Measurements from ENCODE around the gene CR1. TPM values are rescaled to one million over a fixed set of nuclear protein-coding genes. Genes with fewer than 3 reads are reported as not detected.

CR1 gene
- total and polyA plus RNA-seq, 7 experiments from 2014 or later = 0.19 to 50.1 (median 4.3) TPM

DNA sequence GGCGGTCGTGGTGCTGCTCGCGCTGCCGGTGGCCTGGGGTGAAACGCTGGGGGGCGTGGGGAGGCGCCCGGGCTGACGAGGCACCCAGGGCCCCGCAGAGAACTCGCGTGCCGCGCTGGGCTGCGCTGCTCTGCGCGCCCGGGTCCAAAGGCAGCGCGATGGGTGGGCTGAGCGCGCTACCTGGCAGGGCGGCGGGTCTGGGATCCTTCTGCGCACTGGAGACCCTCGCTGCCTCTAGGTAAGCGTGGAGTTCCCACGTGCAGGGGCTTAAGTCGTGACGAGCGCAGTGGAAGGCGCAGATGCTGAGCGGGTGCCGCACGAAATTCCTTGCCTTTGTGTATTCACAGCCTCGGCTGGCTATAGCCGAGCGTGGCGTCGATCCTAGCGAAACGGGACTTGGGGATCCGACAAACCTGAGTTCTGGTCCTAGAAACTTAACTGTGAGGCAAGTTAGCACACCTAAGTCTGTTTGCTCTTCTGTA lies 173.6 kb downstream of the CR1 start:
- POLR2A ChIA-PET = no interaction called here

GRCh38 chr1:207670192-207670591 lies 174.2 kb downstream of the CR1 start:
- intact Hi-C loops (cut with micrococcal nuclease) = no loop called here
- H3K9me3 Mint-ChIP-seq = peaks cover 0 to 25% (median 9%) of the 10 kb centered on the region in 11 donors
- ATAC-seq = no peak
- Histone ChIP-seq H3K4me1 (ENCODE audit: control insufficient read depth in 2 of 2, insufficient read depth in 2 of 2, low read length in 2 of 2) (no peaks in the 10 kb centered on the region), H3K4me3 (ENCODE audit: low read length) (no peak overlapping the region), H3K9me3 (ENCODE audit: control insufficient read depth in 2 of 3, low read length in 3 of 3) (no peaks in the 10 kb centered on the region), H3K27ac (ENCODE audit: low read depth, low read length) (no peak overlapping the region), H3K27me3 (ENCODE audit: control insufficient read depth in 2 of 2, insufficient read depth in 2 of 2, low read length in 2 of 2) (peaks cover 3 to 8% of the 10 kb centered on the region in 2 donors), H3K36me3 (ENCODE audit: control insufficient read depth in 2 of 3, insufficient read depth in 3 of 3, low read length in 3 of 3) (no peaks in the 10 kb centered on the region)
- DNase-seq = no peak
- H3K27me3 Mint-ChIP-seq = peaks cover 64 to 77% (median 72%) of the 10 kb centered on the region in 5 donors
- ChIA-PET CTCF (no interaction called here), POLR2A (no interaction called here)
- peaks cover 0 to 8% (median 0%) of the 10 kb centered on the region in 5 donors for H3K36me3 Mint-ChIP-seq
- peaks cover 0 to 4% (median 0%) of the 10 kb centered on the region in 7 donors for H3K4me1 Mint-ChIP-seq
- H3K27ac Mint-ChIP-seq = no peak overlapping the region
- H3K4me3 Mint-ChIP-seq = peak overlapping the region in 2 of 10 donors; percentile 21 to 42

More for the DNA sequence above, 173.6 kb downstream of the CR1 start:
- intact Hi-C loops (cut with micrococcal nuclease) = no loop called here
- Histone ChIP-seq H3K4me3 (ENCODE audit: low read length) (no peak overlapping the region), H3K9me3 (ENCODE audit: control insufficient read depth in 2 of 3, low read length in 3 of 3) (no peaks in the 10 kb centered on the region), H3K4me1 (ENCODE audit: control insufficient read depth in 2 of 2, insufficient read depth in 2 of 2, low read length in 2 of 2) (no peaks in the 10 kb centered on the region), H3K36me3 (ENCODE audit: control insufficient read depth in 2 of 3, insufficient read depth in 3 of 3, low read length in 3 of 3) (no peaks in the 10 kb centered on the region), H3K27ac (ENCODE audit: low read depth, low read length) (no peak overlapping the region), H3K27me3 (ENCODE audit: control insufficient read depth in 2 of 2, insufficient read depth in 2 of 2, low read length in 2 of 2) (peaks cover 3 to 11% of the 10 kb centered on the region in 2 donors)
- DNase-seq (no peak), ATAC-seq (no peak)
- CTCF ChIA-PET = no interaction called here
- H3K4me3 Mint-ChIP-seq = peak overlapping the region in 3 of 10 donors; percentile 11 to 42 (median 21)
- H3K36me3 Mint-ChIP-seq = peaks cover 0 to 8% (median 0%) of the 10 kb centered on the region in 5 donors
- H3K27ac Mint-ChIP-seq = no peak overlapping the region
- H3K9me3 Mint-ChIP-seq = peaks cover 0 to 25% (median 9%) of the 10 kb centered on the region in 11 donors
- H3K4me1 Mint-ChIP-seq = peaks cover 0 to 4% (median 0%) of the 10 kb centered on the region in 7 donors
- peaks cover 63 to 78% (median 73%) of the 10 kb centered on the region in 5 donors for H3K27me3 Mint-ChIP-seq

GRCh38 chr1:207670997-207671396 lies 175.0 kb downstream of the CR1 start:
- no peaks in the 10 kb centered on the region for H3K9me3 ChIP-seq (ENCODE audit: control insufficient read depth in 2 of 3, low read length in 3 of 3)
- Mint-ChIP-seq H3K4me3 (no peak overlapping the region), H3K9me3 (peaks cover 0 to 20% (median 9%) of the 10 kb centered on the region in 11 donors), H3K4me1 (peaks cover 0 to 4% (median 0%) of the 10 kb centered on the region in 7 donors), H3K27me3 (peaks cover 59 to 78% (median 70%) of the 10 kb centered on the region in 5 donors), H3K36me3 (peaks cover 0 to 8% (median 0%) of the 10 kb centered on the region in 5 donors), H3K27ac (no peak overlapping the region)
- no peaks in the 10 kb centered on the region for H3K36me3 ChIP-seq (ENCODE audit: control insufficient read depth in 2 of 3, insufficient read depth in 3 of 3, low read length in 3 of 3)
- H3K4me3 ChIP-seq (ENCODE audit: low read length) = no peak overlapping the region
- no peak overlapping the region for H3K27ac ChIP-seq (ENCODE audit: low read depth, low read length)
- ATAC-seq = no peak
- ChIA-PET POLR2A (no interaction called here), CTCF (no interaction called here)
- intact Hi-C loops (cut with micrococcal nuclease) = no loop called here
- peaks cover 3 to 7% of the 10 kb centered on the region in 2 donors for H3K27me3 ChIP-seq (ENCODE audit: control insufficient read depth in 2 of 2, insufficient read depth in 2 of 2, low read length in 2 of 2)
- DNase-seq = no peak
- no peaks in the 10 kb centered on the region for H3K4me1 ChIP-seq (ENCODE audit: control insufficient read depth in 2 of 2, insufficient read depth in 2 of 2, low read length in 2 of 2)

- POLR2A ChIA-PET = no interaction called here
- H3K27me3 Mint-ChIP-seq = peaks cover 44 to 65% (median 54%) of the 10 kb centered on the region in 5 donors
- H3K27me3 ChIP-seq (ENCODE audit: control insufficient read depth in 2 of 2, insufficient read depth in 2 of 2, low read length in 2 of 2) = peaks cover 3 to 5% of the 10 kb centered on the region in 2 donors
Observed at GRCh38 chr1:207672522-207673130, 176.7 kb downstream of the CR1 start.

DNA sequence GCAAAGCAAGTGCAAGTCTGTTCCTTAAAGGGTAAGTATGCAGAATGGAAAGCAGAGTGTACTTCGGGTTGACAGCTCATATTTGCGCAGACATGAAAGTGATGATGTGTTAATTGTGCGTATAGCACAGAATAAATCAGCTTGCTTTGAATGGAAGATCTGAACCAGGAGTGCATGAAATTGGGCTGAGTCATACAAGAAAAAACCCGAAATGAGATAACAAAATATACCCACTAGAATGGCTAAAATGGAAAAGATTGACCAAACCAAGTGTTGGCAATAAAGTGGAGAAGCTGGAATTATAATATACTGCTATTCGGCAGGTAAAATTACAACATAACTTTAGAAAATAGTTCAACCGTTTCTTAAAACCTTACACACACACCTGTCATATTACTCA lies 177.4 kb downstream of the CR1 start:
- DNase-seq (no peak), ATAC-seq (no peak)
- no peaks in the 10 kb centered on the region for H3K9me3 Mint-ChIP-seq
- H3K27ac ChIP-seq (ENCODE audit: low read depth, low read length) = no peak overlapping the region
- H3K27ac Mint-ChIP-seq = no peak overlapping the region
- no peaks in the 10 kb centered on the region for H3K9me3 ChIP-seq (ENCODE audit: control insufficient read depth in 2 of 3, low read length in 3 of 3)
- no peak overlapping the region for H3K4me3 ChIP-seq (ENCODE audit: low read length)
- no peak overlapping the region for H3K4me3 Mint-ChIP-seq
- no peaks in the 10 kb centered on the region for H3K36me3 ChIP-seq (ENCODE audit: control insufficient read depth in 2 of 3, insufficient read depth in 3 of 3, low read length in 3 of 3)
- H3K27me3 ChIP-seq (ENCODE audit: control insufficient read depth in 2 of 2, insufficient read depth in 2 of 2, low read length in 2 of 2) = peaks cover 0 to 3% of the 10 kb centered on the region in 2 donors
- ChIA-PET POLR2A (no interaction called here), CTCF (no interaction called here)
- H3K4me1 ChIP-seq (ENCODE audit: control insufficient read depth in 2 of 2, insufficient read depth in 2 of 2, low read length in 2 of 2) = no peaks in the 10 kb centered on the region
- intact Hi-C loops (cut with micrococcal nuclease) = no loop called here
- peaks cover 0 to 4% (median 0%) of the 10 kb centered on the region in 7 donors for H3K4me1 Mint-ChIP-seq
- H3K27me3 Mint-ChIP-seq = peaks cover 38 to 59% (median 47%) of the 10 kb centered on the region in 5 donors
- no peaks in the 10 kb centered on the region for H3K36me3 Mint-ChIP-seq

More at GRCh38 chr1:207672522-207673130, 176.7 kb downstream of the CR1 start:
- peaks cover 0 to 4% (median 0%) of the 10 kb centered on the region in 11 donors for H3K9me3 Mint-ChIP-seq
- H3K27ac Mint-ChIP-seq = no peak overlapping the region
- no peaks in the 10 kb centered on the region for H3K9me3 ChIP-seq (ENCODE audit: control insufficient read depth in 2 of 3, low read length in 3 of 3)
- no peak overlapping the region for H3K27ac ChIP-seq (ENCODE audit: low read depth, low read length)
- ATAC-seq (no peak), DNase-seq (peak in 1 of 9 donors; percentile 11)
- H3K4me1 Mint-ChIP-seq = peaks cover 0 to 4% (median 0%) of the 10 kb centered on the region in 7 donors
- H3K36me3 ChIP-seq (ENCODE audit: control insufficient read depth in 2 of 3, insufficient read depth in 3 of 3, low read length in 3 of 3) = no peaks in the 10 kb centered on the region
- intact Hi-C loops (cut with micrococcal nuclease) = no loop called here
- H3K4me1 ChIP-seq (ENCODE audit: control insufficient read depth in 2 of 2, insufficient read depth in 2 of 2, low read length in 2 of 2) = no peaks in the 10 kb centered on the region
- CTCF ChIA-PET = no interaction called here
- no peak overlapping the region for H3K4me3 Mint-ChIP-seq
- no peak overlapping the region for H3K4me3 ChIP-seq (ENCODE audit: low read length)
- no peaks in the 10 kb centered on the region for H3K36me3 Mint-ChIP-seq

DNA sequence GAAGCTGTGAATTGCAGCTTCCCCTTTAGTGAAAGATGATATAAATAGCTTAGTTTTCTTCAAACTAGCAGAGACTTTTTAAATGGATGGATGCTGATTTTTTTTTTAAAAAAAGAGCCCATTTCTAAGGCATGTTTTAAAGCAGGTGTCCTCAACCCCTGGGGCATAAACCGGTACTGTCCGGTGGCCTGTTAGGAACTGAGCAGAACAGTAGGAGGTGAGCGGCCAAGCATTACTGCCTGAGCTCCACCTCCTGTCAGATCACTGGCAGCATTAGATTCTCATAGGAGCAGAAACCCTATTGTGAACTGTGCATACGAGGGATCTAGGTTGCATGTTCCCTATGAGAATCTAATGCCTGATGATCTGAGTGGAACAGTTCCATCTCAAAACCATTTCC lies 180.2 kb downstream of the CR1 start:
- Histone ChIP-seq H3K4me3 (ENCODE audit: low read length) (no peak overlapping the region), H3K4me1 (ENCODE audit: control insufficient read depth in 2 of 2, insufficient read depth in 2 of 2, low read length in 2 of 2) (no peaks in the 10 kb centered on the region), H3K36me3 (ENCODE audit: control insufficient read depth in 2 of 3, insufficient read depth in 3 of 3, low read length in 3 of 3) (no peaks in the 10 kb centered on the region), H3K9me3 (ENCODE audit: control insufficient read depth in 2 of 3, low read length in 3 of 3) (no peaks in the 10 kb centered on the region), H3K27me3 (ENCODE audit: control insufficient read depth in 2 of 2, insufficient read depth in 2 of 2, low read length in 2 of 2) (peaks cover 0 to 3% of the 10 kb centered on the region in 2 donors), H3K27ac (ENCODE audit: low read depth, low read length) (no peak overlapping the region)
- intact Hi-C loops (cut with micrococcal nuclease) = no loop called here
- Mint-ChIP-seq H3K9me3 (peaks cover 0 to 2% (median 0%) of the 10 kb centered on the region in 11 donors), H3K4me1 (no peaks in the 10 kb centered on the region), H3K27me3 (peaks cover 21 to 46% (median 36%) of the 10 kb centered on the region in 5 donors), H3K4me3 (no peak overlapping the region), H3K27ac (no peak overlapping the region), H3K36me3 (no peaks in the 10 kb centered on the region)
- ATAC-seq (no peak), DNase-seq (no peak)
- ChIA-PET POLR2A (no interaction called here), CTCF (interaction anchor here (0.6 kb wide), 1 partner anchor 263 kb away, joined by 4 read pairs; no protein-coding TSS in a partner anchor)
